GM10266 (cell line): ENCODE measurements around the gene GRIA3.

Experiments
- DNase-seq: peaks from one replicate; pipeline ENCODE4 v3.0.0; 2012; ENCODE audit errors: extremely low spot score
- TF ChIP-seq, protein P1 (sequence below): IDR thresholded peaks from 2 replicates; pipeline ENCODE4 v1.5.1; 2012; ENCODE audit warnings: mild to moderate bottlenecking, low read depth; ENCODE audit not compliant: control insufficient read depth, insufficient read depth; ENCODE audit errors: missing control alignments

The GRIA3 gene

DNA sequence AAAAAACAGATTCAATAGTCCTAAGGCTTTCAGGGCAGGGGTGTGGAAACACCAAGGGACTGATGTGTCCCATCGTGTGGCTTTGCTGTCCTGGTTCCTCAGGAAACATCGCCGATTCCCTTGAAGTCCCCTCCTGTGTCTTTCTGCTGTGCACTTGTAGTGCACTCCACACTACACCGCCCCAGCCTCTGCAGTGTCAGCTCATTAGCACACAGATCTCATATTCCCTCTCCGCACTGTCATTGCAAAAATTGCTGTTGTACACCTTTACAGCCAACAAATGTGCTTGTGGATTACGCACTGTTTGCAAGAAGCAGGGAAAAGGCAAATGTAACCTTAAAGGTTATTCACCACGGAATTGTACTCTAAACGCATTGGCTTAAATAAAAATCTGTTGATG is 5.3 kb downstream of the GRIA3 start:
- TF ChIP-seq, protein P1, sequence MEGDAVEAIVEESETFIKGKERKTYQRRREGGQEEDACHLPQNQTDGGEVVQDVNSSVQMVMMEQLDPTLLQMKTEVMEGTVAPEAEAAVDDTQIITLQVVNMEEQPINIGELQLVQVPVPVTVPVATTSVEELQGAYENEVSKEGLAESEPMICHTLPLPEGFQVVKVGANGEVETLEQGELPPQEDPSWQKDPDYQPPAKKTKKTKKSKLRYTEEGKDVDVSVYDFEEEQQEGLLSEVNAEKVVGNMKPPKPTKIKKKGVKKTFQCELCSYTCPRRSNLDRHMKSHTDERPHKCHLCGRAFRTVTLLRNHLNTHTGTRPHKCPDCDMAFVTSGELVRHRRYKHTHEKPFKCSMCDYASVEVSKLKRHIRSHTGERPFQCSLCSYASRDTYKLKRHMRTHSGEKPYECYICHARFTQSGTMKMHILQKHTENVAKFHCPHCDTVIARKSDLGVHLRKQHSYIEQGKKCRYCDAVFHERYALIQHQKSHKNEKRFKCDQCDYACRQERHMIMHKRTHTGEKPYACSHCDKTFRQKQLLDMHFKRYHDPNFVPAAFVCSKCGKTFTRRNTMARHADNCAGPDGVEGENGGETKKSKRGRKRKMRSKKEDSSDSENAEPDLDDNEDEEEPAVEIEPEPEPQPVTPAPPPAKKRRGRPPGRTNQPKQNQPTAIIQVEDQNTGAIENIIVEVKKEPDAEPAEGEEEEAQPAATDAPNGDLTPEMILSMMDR = no peak
- no peak for DNase-seq

DNA sequence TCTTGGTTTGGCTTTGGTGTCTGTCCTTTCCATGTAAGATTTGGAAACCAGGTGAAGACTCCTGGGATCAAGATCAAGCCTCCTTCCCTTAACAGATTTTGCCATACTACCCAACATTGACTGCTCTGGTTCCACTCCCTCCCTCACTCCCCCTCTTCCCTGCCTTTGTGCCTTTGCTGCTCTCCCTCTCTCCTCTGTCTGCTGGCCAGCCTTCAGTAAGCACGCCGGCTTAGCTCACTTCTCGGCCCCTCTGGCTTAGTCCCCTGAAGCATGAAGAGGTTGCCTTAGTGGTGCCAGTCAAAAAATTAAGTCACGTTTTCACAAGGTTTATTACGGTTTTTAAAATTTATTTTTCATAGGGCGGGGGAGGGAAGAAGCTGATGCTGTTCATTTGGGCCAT is 6.0 kb downstream of the GRIA3 start:
- DNase-seq = no peak
- TF ChIP-seq, protein P1 = no peak

DNA sequence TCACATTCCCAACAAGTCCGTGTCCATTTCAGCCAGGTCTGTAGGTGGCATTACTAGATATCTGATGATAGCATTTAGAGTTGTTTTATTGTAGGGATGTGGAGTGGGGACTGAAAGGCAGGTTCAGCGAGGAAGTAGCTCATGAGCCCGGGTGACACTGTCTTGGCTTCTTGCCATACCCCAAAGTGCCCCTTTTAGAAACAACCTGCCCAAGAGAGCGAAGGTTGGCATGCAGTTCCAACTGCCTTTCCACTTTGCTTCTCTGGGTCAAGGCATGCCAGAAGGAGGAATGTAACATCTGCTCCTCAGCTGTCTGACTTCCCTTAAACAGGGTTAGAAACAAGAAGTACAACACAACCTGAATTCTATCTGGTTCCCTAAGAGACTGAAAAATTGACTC is 9.0 kb downstream of the GRIA3 start:
- no peak for DNase-seq
- TF ChIP-seq, protein P1 = no peak

DNA sequence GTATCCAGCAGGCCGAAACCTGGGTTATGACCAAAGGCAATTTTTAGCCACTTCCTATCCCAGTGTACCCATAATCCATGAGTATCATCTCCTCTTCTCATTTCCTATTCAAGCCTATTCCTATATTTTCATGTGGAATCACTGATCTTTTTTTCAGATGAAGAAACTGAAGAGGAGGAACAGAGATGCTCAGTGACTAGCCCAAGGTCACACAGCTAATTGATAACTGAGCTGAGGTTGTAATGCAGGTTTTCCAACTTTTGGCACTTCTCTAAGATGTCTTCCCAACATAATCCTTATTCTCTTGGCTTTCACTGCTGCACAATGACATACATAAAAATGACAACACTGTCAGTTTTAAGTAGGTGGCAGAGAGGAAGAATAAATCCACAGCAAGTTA is 15.3 kb downstream of the GRIA3 start:
- TF ChIP-seq, protein P1 = no peak
- DNase-seq = no peak

DNA sequence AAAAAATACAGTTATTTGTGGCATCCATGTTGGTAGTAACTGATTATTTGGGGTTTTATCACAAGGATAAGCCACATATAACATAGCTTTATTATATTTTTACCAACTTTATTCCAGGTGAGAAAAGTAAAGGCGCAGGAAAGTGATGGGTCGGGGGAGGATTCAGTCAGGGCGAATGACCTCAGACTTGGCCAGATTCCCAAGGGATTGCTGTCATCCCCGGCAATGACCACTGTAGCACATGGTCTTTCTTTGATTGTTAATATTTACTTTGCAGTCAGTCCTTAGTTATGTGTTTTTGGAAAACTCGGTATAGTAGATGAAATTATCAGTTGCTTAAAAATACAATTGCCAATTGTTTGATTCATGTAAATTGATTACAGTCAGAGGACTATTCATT is 17.6 kb downstream of the GRIA3 start:
- TF ChIP-seq, protein P1 = no peak

DNA sequence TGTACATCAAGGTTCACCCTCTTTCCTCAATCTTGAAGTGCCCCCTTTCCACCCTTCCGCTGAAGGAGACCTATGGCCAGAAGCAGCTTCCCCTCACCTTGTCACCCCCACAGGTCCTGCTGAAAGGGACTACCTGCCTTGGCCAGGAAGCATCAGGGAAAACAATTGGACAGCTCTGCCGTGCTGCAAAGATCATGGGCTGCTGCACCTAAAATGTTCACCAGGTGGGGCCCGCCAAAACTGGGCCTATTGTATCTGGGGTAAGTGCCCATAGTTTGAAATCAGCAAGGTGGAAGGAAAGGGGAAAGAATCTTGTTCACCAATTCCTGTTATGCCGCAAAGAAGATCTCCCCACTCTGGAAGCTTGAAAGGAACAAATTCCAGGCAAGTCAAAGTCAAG is 18.4 kb downstream of the GRIA3 start:
- TF ChIP-seq, protein P1 = no peak
- no peak for DNase-seq

More for the DNA sequence above, 17.6 kb downstream of the GRIA3 start:
- DNase-seq = no peak

DNA sequence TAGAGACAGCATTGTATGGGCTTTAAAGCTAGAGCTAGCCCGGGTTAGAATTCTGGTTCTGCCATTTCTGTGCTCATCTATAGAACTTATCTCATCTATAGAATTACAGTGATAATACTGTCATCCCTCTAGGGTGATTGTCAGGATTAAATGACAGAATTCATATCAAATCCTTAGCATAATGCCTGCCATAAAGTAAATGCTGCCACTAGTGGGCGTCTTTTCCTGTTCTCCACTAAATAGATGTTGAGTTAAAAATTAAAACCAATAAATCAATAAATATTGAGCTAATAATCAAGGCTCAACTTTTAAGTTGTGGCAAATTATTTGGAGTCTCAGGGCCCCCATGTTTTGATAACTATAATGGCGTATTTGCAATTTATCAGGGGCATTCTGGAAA is 19.7 kb downstream of the GRIA3 start:
- TF ChIP-seq, protein P1 = no peak
- DNase-seq = no peak
